ENCODE data around the gene COL4A1. TPM values are rescaled to one million over a fixed set of nuclear protein-coding genes. Genes with fewer than 3 reads are reported as not detected.

The COL4A1 gene
- total RNA-seq, 1 donor from 2014 or later, result 756 TPM

DNA sequence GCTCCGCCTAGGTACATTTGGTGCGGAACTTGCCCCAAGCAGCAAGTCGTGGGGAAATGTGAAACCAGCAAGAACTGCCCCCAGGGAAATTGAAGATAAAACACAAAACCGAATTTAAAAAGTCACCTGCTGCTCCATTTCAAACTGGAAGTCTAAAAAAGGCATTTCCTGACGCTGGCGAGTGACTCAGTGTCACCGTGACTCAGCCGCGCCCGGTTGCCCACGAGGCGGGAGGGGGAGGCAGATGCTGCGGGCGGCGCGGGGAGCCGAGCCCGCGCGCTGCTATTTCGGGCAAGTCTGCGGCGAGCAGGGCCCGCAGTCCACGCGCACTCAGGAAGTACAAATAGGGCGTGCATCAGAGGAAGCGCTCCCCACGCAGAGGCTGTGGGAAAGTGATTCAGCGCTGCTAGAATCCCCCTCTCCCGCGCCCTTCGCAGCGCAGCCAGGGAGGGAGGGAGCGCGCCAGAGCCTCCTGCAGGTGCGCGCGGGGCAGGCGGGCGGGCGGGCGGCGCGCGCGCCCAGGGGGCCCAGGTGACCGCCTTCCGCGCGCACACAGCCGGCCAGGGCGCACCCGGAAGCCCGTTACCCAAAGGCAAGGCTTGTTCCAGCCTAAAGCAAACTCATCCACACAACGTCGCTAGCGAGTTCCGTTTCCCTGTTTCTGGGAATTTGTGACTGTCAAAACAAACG lies 168.8 kb downstream of the COL4A1 start:
- Histone ChIP-seq H3K4me3 (peak overlapping the region; percentile 49 to 70), H3K4me1 (peaks cover 0 to 2% of the 10 kb centered on the region in 2 donors), H3K27ac (peak overlapping the region; percentile 58 to 74), H3K9me3 (peaks cover 0 to under 1% of the 10 kb centered on the region in 2 donors), H3K36me3 (no peaks in the 10 kb centered on the region), H3K27me3 (no peaks in the 10 kb centered on the region)
- TF ChIP-seq, protein P1, sequence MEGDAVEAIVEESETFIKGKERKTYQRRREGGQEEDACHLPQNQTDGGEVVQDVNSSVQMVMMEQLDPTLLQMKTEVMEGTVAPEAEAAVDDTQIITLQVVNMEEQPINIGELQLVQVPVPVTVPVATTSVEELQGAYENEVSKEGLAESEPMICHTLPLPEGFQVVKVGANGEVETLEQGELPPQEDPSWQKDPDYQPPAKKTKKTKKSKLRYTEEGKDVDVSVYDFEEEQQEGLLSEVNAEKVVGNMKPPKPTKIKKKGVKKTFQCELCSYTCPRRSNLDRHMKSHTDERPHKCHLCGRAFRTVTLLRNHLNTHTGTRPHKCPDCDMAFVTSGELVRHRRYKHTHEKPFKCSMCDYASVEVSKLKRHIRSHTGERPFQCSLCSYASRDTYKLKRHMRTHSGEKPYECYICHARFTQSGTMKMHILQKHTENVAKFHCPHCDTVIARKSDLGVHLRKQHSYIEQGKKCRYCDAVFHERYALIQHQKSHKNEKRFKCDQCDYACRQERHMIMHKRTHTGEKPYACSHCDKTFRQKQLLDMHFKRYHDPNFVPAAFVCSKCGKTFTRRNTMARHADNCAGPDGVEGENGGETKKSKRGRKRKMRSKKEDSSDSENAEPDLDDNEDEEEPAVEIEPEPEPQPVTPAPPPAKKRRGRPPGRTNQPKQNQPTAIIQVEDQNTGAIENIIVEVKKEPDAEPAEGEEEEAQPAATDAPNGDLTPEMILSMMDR (IDR thresholded peaks at IDR 0.05), result no peak
- DNase-seq (ENCODE audit: low spot score in 2 of 2), result peak in 1 of 2 donors; percentile 94
- intact Hi-C loops (cut with DNase I), result loop anchor here (5.0 kb wide), 1 partner anchor 81 kb away; no protein-coding TSS in a partner anchor

DNA sequence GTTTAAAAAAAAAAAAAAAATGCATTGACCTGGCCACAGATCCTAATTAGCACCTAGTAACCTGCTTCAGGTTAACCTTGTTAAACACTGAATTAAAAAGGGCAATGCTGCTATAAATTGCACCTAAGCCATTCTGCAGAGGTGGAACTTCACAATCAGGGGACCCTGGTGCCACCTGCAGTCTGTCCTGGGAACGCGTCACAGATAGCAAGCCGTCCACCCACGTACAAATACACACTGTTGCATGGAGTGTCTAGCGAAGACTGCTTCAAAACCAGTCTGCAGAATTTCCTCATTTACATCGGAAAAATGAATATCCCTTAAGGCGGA lies 169.3 kb downstream of the COL4A1 start:
- Histone ChIP-seq H3K4me3 (peak overlapping the region; percentile 49 to 70), H3K4me1 (peaks cover 0 to 2% of the 10 kb centered on the region in 2 donors), H3K9me3 (no peaks in the 10 kb centered on the region), H3K36me3 (no peaks in the 10 kb centered on the region), H3K27me3 (no peaks in the 10 kb centered on the region), H3K27ac (peak overlapping the region; percentile 5 to 53)
- intact Hi-C loops (cut with DNase I), result loop anchor here (5.0 kb wide), 1 partner anchor 80 kb away; no protein-coding TSS in a partner anchor
- no peak for DNase-seq (ENCODE audit: low spot score in 2 of 2)
- TF ChIP-seq, protein P1 (IDR thresholded peaks at IDR 0.05), result peak in 2 of 3 experiments; percentile 13 to 42

DNA sequence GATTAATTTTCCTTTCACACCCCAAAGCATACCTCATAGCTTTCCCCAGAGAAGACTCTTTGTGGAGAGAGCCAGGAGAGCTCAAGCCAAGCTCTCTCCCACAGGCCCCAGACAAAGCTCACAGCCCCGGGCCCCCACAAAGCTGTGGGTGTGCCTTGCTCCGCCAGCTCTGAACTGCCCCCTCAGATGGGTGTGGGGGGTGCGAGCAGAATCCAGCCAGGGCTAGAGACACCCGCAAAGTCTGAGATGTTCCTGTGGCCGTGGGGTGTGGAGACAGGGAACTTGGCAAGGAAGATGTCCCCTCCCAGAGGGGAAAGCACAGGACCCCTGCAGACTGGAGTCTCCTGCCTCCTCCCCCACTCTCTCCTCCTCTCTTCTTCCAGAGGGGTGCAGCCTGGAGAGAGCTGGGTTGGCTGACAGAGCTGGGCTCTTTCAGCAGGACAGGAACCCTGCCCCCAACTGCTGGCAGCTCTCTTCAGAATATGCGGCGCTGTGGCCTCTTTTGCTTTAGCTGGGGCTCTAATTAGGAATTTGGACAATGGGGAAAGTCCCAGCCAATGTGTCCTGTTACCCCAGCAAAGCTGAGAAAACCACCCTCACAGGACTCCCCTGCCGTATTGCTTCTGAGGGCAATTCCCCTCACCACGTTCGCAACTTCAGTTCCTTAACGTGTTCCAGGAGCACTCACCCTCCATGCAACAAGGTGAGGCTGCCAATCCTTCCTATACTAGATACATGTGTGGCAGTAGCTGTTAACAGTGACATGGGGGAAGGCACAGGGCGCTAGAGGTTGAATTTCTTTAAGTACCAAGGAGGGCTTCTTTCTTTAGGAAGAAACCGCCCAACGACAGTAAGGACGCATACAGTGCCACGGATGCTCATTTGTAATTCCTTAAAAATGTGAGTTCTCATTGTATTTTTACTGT lies 170.0 kb downstream of the COL4A1 start:
- peak overlapping the region in 1 of 2 donors; percentile 53 for H3K27ac ChIP-seq
- H3K27me3 ChIP-seq, result no peaks in the 10 kb centered on the region
- intact Hi-C loops (cut with DNase I), result loop anchor here (5.0 kb wide), 1 partner anchor 80 kb away; no protein-coding TSS in a partner anchor
- H3K4me1 ChIP-seq, result peaks cover 0 to 2% of the 10 kb centered on the region in 2 donors
- H3K36me3 ChIP-seq, result no peaks in the 10 kb centered on the region
- DNase-seq (ENCODE audit: low spot score in 2 of 2), result no peak
- H3K9me3 ChIP-seq, result no peaks in the 10 kb centered on the region
- TF ChIP-seq, protein P1 (IDR thresholded peaks at IDR 0.05), result no peak
- peak overlapping the region in 1 of 2 donors; percentile 70 for H3K4me3 ChIP-seq

DNA sequence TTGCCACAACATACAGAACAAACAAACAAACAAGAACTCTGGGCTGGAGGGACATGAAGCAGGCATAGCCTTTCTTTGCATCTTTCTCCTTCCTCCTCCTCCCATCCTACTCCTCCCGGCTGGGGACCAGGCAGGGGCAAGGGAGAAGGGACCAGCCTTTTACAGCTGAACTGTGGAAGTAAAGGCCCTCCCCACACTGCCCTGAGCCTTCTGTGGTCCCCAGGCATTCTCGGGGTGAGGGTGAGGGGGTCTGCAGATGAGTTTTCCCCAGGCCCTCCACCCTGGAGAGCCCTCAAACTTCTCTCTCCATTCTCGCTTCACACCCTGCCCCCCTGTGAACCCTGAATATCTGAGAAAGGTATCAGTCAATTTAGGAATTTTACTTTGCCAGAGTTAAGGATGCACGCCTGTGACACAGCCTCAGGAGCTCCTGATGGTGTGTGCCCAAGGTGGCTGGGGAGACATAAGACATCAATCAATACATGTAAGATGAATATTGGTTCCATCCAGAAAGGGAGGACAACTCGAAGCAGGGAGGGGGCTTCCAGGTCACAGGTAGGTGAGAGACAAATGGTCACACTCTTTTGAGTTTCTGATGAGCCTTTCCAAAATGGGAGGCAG lies 170.9 kb downstream of the COL4A1 start:
- intact Hi-C loops (cut with DNase I), result loop anchor here (5.0 kb wide), 1 partner anchor 79 kb away; no protein-coding TSS in a partner anchor
- H3K36me3 ChIP-seq, result no peaks in the 10 kb centered on the region
- H3K9me3 ChIP-seq, result no peaks in the 10 kb centered on the region
- DNase-seq (ENCODE audit: low spot score in 2 of 2), result no peak
- peaks cover 0 to 2% of the 10 kb centered on the region in 2 donors for H3K4me1 ChIP-seq
- no peak overlapping the region for H3K4me3 ChIP-seq
- H3K27ac ChIP-seq, result no peak overlapping the region
- no peaks in the 10 kb centered on the region for H3K27me3 ChIP-seq
- TF ChIP-seq, protein P1 (IDR thresholded peaks at IDR 0.05), result no peak

DNA sequence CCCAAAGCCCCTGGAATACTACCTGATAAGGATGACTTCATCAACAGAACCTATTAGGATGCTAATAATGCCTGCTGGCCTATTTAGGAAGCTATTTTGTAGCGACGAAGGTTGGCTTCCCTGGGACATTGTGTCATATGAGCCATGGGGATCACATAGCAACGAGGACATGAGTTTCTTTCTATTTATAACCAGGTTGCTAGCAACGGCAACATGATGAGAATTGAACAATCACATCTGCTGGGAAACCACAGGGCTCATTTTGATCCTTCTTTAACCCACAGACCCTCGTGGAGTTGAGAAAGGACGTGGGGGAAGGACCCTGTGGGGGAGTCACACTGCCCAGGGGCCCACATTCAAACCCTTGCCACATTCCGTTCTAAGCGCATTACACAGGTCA lies 172.2 kb downstream of the COL4A1 start:
- no peak for DNase-seq (ENCODE audit: low spot score in 2 of 2)
- H3K27me3 ChIP-seq, result no peaks in the 10 kb centered on the region
- no peaks in the 10 kb centered on the region for H3K36me3 ChIP-seq
- intact Hi-C loops (cut with DNase I), result loop anchor here (5.0 kb wide), 1 partner anchor 78 kb away; no protein-coding TSS in a partner anchor
- H3K4me3 ChIP-seq, result no peak overlapping the region
- TF ChIP-seq, protein P1 (IDR thresholded peaks at IDR 0.05), result no peak
- peaks cover 0 to 2% of the 10 kb centered on the region in 2 donors for H3K4me1 ChIP-seq
- H3K27ac ChIP-seq, result peak overlapping the region; percentile 3 to 57
- H3K9me3 ChIP-seq, result no peaks in the 10 kb centered on the region

All from ascending aorta (tissue), 2 donors.